Subcutaneous adipose tissue (tissue), 4 donors: ENCODE measurements around the gene MYO3B. TPM values are rescaled to one million over a fixed set of nuclear protein-coding genes. Genes with fewer than 3 reads are reported as not detected.

Experiments used
- total RNA-seq, 4 donors: library from RNA; depleted of rRNA; stranded (reverse); fragments of >200 nt; gene quantifications; one replicate each; pipeline ENCODE4 v1.1.0, GENCODE V29; 2016
- TF ChIP-seq, protein P1 (sequence below): fragments of 450-650 bp; IDR thresholded peaks from one replicate; pipeline ENCODE4 v1.5.1; 2016; ENCODE audit warnings: low read depth, mild to moderate bottlenecking, control low read depth, antibody characterized with exemption, moderate library complexity

Gene MYO3B
- total RNA-seq, 4 donors from 2014 or later: 0.17 TPM; not detected in 3

DNA sequence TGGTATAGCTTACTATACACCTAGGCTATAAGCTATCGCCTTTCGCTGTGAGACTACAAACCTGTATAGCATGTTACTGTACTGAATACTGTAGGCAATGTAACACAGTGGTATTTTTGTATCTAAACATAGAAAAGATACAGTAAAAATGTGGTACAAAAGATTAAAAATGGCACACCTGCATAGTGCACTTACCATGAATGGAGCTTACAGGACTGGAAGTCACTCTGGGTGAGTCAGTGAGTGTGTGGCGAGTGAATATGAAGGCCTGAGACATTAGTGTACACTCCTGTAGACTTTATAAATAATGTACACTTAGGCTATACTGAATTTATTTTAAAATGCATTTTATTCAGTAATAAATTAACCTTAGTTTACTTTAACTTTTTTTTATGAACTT, 279.0 kb downstream of the MYO3B start:
- TF ChIP-seq, protein P1, sequence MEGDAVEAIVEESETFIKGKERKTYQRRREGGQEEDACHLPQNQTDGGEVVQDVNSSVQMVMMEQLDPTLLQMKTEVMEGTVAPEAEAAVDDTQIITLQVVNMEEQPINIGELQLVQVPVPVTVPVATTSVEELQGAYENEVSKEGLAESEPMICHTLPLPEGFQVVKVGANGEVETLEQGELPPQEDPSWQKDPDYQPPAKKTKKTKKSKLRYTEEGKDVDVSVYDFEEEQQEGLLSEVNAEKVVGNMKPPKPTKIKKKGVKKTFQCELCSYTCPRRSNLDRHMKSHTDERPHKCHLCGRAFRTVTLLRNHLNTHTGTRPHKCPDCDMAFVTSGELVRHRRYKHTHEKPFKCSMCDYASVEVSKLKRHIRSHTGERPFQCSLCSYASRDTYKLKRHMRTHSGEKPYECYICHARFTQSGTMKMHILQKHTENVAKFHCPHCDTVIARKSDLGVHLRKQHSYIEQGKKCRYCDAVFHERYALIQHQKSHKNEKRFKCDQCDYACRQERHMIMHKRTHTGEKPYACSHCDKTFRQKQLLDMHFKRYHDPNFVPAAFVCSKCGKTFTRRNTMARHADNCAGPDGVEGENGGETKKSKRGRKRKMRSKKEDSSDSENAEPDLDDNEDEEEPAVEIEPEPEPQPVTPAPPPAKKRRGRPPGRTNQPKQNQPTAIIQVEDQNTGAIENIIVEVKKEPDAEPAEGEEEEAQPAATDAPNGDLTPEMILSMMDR: no peak

DNA sequence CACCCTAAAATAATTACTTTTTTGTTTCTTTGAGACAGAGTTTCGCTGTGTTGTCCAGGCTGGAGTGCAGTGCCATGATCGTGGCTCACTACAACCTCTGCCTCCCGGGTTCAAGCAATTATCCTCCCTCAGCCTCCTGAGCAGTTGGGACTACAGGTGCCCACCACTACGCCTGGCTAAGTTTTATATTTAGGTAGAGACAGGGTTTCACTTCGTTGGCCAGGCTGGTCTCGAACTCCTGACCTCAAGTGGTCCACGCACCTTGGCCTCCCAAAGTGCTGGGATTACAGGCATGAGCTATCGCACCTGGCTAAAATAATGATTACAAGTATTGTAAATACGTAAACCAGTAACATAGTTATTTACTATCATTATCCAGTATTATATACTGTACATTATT, 279.8 kb downstream of the MYO3B start:
- TF ChIP-seq, protein P1: no peak

DNA sequence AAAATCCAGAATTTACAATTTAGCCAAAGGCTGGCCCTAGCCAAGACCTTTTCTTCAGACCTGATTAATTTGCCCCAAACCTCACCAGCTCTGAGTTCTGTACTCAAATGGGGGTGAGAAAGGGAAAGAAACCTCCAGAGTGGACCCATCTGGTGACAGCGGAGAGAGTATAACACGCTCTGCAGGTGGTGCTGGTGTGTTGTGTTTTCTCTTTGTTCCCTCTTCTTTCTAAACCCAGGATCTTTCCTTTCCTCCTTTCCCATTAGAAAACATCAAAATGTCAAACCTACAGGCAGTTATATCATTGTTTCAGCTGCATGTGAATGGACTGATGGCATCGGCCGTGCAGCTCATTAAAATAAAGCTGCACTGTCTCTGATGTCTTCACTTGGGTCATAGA, 283.9 kb downstream of the MYO3B start:
- TF ChIP-seq, protein P1: no peak

DNA sequence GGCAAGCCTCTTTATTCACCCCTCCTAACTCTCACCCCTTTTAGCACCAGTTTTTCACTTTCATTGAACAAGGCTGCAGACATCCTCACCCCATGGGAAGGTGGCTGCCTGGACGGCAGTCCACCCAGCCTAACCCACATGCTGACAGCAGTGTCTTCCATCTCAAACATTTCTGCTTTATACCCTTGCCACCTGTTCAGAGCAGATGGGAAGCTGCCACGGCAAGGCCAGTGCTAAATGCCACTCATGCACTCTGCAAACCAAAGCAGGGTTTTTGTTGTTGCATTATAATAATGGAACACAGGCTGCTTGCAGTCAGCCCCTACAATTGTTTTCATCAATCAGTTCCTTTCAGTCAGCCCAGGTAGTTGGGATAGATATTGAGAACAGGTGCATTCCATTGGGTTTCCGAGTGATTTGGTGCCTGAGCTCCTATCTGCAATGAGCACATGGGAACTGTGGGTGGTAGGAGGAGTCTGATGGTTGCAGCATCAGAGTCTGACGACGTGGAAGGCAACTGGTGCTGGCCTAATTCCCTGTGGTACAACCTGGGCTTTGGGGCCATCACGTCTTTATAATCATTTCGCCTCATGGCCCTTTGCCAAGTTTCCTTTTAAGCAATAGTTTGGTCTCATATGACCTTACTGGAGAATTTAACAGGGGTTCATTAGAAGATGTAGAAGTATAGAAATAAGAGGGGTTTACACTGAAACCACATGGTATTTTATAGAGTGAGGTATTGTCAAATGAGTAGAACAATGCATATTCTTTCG, 284.7 kb downstream of the MYO3B start:
- TF ChIP-seq, protein P1: no peak

DNA sequence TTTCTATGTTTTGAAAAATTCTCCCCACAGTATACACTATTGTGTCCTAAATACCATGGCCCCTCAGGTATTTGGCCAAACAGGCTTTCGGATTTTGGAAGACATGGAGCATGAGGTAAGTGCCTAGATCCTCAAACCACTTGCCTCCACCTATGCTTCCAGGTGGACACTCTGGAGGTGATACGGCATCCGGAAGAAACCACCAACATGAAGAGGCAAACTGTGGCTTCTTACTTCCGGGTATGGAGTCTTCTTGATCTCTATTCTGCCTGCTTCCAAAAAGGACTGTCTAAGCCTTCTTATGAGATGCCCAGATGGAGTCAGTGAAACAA, 285.2 kb downstream of the MYO3B start:
- TF ChIP-seq, protein P1: no peak

DNA sequence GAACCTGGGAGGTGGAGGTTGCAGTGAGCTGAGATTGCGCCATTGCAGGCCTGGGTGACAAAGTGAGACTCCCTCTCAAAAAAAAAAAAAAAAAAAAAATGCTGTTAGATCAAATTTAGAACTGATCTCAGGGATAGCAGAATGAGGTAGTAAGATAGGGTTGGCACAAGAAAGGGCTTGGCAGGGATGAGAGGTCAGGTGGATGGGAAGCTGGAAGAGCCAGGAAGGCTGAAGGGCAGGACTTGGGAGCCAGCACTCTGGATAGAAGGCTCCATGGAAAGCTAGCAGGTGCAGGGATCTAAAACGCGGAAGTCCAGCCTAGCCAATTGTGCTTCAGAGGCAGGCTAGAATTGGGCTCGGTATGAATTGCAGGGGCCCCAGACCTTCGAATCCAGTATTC, 286.3 kb downstream of the MYO3B start:
- TF ChIP-seq, protein P1: no peak

DNA sequence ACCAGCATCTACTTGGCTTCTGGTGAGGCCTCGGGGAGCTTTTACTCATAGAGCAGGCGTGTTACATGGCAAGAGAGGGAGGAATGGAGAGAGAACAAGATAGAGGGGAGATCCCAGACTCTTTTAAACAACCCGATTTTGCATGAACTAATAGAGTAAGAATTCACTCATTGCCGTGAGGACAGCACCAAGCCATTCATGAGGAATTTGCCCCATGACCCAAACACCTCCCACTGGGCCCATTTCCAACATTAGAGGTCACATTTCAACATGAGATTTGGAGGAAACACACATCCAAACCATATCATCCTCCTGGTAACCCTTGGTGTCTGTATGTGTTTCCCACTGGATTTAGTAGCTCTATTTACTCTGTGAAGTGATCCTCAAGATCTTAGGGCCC, 287.3 kb downstream of the MYO3B start:
- TF ChIP-seq, protein P1: no peak
